Activated CD4-positive, alpha-beta T cell treated with anti-CD3 and anti-CD28 coated beads for 24 hours (primary cell): Measurements from ENCODE around the gene JARID2.
A peak's percentile ranks its signal among the peaks of the same experiment; 100 is the strongest.

Experiments
- DNase-seq, 2 donors: peaks; one replicate each; pipeline ENCODE4 v3.0.0-alpha.2; 2020; ENCODE audit warnings: low read depth in 2 of 2

JARID2 gene

DNA sequence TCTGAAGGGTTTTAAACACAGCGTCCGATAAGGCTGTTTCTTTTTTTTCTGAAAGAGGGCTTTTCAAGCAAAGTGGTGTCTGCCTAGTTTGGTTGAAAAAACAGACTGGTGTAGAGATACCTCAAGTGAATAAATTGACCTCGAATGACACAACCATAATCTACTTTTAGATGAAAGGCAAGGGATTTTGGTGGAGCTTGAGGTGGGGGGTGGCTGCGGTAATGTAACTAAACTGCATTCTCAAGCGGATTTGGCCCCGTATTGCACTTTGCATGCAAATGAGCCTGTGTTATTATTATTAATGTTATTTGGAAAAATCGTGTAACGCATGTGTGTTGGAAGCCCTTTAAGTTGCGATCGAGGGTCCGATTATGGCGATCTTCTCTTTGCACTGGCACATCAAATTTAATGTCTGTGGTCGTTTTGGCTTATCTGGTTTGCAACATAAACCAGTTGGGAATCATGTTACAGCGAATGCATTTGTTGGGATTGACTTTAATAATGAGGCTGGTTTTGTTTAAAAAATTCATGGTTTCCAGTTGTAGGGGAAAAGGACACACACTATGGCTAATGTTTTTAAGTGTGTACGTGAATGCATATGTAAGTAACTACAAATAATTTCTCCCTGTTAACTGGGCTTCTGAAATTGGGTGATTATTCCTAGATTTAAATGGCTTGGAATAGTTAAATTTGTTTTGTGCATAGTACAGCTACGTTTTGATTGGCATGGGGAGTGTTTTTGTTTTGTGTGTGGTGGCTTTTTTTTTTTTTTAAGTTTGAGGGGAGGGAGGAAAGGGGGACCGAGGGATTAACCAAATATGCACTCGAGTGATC, 1.0 kb downstream of the JARID2 start:
- DNase-seq = no peak

GRCh38 chr6:15247500-15248450, 1.9 kb downstream of the JARID2 start:
- DNase-seq = peak; percentile 27 to 40

DNA sequence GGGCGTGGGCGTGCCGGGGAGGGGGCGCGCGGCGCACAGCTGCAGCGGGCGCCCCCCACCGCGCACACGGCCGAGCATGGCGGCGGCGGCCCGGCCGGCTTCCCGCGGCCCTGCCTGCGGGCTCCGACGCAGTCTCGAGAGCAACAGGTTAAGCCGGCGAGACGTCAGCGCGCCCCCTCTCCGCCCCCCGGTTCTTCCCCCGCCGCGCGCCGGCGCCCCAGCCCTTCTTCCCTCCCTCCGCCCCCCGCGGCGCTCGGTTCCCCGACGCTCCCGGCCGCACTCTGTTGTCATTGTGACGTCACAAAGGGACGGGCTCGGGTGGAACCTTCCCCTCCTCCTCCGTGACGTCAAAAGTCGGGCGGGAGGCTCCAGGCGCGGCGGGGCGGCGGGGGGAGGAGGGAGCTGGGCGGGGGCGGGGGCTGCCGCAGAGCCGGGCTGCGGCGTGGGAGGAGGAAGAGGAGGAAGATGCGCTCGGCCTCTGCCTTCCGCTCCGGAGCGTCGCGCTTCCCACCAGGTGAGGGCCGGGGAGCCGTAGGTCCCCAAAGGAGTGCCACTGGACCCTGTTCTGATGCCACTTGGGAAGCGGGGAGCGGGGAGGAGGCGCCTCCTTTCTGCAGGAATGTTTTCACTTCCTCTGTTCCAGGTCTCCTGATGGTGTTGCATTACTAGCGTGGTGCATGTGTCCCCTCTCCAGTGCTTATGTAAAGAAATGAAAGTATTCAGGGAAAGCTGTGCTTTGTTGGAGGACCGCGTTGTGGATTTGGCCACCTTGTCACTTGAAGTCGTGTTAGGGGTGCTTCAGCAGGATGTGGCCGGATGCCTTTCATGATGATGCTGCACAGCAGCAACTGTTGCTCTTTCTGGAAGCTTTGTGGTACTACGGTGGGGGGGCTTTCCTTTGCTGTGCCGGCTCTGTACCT, 2.8 kb downstream of the JARID2 start:
- DNase-seq = peak; percentile 83 to 87

DNA sequence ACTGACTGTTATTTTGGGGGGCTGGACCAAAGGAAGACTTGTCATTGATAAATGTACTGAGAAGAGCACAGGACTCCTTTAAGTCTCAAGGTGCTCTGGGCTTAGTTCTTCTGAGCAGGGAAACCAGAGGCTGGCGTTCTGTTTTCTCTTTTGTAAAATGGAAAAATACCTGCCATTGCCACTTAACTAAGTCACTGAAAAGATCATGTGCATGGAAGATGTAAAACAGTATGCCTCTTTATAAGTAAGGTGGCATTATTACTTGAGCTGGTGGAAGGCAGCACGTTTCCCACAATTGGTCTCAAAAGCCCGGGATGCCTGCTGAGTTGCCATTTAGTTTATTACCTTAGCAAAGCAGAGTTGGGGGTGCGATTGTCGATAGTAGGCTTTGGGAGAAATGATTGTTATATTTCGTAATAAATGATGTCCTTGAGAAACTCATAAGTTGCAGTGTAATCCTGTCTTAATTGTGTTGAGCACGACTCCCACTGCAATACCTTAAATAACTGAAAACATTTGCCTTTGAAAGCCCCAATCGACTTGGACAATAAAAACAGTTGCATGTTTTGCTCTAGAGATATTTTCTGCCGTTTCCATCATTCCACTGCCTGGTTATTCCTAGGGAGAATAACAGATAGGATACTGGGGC, 3.6 kb downstream of the JARID2 start:
- no peak for DNase-seq

DNA sequence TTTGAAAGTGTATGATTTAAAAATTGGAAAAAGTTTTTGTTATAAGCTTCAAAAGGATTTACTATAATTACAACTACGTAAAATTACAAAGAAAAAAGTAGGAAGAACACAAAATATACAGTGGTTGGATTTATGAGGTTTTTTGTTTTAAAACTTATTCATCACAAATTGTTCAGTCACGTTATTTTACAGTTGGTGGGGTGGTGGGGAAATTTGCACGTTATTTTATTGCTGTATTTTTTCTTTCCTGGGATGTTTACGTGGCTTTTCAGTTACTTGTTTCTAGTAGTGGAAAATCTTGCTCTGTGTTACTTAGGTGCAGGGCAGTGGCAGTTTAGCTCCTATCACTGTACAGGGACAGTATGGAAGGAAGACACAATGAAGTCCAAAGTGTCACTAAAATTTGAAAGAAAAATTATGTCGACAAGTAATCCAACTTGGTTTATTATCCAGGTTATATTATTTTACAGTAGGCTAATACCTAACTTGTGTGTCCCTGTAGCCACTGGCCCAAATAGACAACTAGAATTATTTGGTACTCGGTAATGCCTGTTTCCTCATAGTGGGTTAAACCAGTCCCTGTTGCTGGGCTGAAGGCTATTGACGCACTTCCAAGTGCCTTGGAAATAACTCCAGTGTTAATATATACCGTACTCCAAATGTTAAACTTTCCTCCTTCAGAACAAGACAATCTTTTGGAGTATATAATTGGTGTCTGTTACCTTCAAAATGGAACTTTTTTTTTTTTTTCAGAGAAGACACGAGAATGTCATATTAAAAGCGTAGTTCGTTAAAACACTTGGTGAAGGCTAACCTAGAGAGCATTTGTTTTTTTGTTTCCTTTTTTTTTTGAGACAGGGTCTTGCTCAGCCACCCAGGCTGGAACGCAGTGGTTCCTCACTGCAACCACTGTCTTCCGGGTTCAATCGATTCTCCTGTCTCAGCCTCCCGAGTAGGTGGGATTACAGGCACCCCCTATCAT, 4.6 kb downstream of the JARID2 start:
- no peak for DNase-seq

- DNase-seq = no peak
Observed at GRCh38 chr6:15252195-15252594, 6.3 kb downstream of the JARID2 start.

GRCh38 chr6:15253203-15254022, 7.5 kb downstream of the JARID2 start:
- no peak for DNase-seq

DNA sequence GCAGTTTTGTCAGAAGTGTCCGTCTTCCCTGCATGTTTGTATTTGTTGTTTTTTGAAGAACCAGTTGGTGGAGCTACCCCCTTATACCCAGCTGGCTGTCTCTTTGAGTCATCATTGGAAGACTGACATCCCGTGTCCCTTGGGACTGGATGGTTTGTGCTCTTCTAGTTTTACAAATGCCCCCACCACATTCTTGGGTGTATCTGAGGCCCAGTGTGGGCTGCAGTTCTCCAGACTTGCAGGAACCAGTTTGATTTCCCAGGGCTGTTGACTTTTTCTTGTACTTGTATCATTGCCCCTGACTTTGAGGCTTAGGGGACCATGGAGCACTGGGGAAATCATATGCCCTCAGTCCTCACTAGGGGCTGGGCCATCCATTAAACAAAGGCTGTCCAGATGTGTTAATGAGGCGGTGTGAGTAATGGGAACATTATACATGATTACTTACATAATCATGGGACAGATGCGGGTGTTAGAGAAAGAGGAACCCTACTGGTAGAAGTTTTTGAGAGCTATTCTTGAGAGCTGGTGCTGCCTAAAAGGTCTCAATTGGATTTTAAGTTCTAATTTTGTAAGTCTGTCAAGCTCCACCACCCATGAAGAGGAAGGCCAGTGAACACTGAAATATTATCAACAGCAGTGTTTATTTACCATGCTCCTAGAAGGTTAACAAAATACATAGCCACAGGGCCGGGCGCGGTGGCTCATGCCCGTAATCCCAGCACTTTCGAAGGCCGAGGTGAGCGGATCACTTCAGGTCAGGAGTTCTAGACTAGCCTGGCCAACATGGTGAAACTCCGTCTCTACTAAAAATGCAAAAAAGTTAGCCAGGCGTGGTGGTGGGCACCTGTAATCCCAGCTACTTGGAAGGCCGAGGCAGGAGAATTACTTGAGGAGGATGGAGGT, 8.5 kb downstream of the JARID2 start:
- DNase-seq = no peak

GRCh38 chr6:15255481-15255880, 9.6 kb downstream of the JARID2 start:
- DNase-seq = no peak

DNA sequence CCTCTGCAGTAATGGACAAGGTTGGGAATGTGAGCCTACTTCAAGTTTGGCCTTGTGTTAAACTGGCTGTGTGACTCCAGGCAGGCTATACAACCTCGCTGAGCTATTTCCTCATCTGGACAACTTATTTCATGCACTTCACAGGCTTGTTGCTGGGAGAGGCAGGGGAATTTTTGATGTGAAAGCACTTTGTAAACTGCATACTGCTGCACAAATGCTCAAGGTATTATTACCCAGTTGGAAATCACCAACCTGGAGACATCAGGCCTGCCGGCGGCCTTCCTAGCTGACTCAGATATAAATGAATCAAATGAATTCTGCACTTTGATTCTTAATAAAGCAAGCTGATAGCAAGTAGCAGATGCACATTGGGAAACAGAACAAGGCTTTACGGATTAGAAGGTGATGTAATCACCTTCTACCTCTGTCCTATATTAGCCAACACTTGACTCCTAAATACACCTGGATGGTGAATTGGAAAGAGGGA, 10.1 kb downstream of the JARID2 start:
- DNase-seq = no peak

- DNase-seq = no peak
Observed at GRCh38 chr6:15256538-15257271, 10.8 kb downstream of the JARID2 start.

DNA sequence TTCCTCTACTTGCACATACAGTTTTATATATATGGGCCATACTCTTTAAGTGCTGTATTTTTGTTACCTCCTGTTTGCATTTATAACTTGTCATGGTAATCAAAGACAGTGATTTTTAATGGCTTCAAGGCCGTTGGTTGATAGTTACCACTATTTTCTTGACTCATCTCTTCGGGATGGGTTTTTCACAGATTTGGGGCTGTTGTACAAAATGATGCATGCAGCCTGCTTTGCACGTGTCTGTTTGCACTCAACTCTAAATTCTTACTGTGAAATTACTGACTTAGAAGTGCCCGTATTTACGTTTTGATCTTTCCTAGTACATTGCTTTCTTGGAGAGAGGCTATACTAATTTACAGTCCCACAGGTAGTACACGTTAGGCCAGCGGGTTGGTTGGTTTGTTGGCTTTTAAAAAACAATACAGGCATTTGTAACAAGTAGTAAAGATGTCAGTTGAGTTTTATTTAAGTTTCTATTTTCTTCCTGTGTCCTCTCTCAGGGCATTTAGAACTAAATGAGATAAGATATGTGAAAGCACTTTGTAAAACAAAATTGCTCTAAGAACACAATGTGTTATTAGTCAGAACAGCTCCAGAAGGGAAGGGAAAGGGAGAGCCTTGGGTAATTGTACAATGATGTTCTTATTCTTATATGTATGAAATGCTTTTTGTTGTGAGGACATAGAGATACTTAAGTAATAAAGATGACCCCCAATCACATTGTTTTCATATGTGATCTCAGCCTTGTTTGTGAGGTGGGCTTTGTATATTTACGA, 11.7 kb downstream of the JARID2 start:
- no peak for DNase-seq

- DNase-seq = no peak
Observed at GRCh38 chr6:15259766-15260098, 13.9 kb downstream of the JARID2 start.

DNA sequence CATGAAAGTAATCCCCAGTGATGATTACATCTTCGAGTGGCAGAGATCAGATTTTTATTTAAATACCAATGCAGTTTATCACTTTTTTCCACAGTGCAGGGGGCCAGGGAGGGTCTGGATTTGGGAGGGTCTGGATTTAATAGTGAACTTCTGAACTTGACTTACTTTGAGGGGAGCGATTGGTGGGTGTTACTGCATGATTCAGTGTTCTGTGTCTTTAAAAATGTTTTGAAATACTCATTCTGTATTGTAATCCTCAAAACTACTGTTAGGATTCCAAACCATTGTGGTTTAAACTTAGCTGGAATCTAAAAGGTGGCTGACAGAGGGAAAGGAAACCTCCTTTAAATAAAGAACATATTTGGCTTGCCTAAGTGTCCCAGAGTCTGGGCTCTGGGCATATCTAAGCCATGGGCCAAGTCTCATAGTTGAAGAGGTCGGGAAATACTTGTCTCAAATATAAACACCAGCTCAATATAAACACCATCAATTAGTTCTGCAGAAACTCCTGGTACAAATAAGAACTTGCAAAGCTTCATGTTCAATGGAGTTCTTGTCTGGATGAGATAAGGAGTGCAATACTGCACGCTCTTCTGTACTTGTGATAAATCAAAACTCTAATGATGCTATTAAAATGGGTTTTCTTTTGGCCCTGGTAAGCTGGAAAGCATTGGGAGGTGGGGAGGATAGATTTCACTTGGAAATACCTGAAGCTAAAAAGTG, 14.4 kb downstream of the JARID2 start:
- DNase-seq = no peak

- no peak for DNase-seq
Observed at GRCh38 chr6:15263780-15264374, 18.0 kb downstream of the JARID2 start.
